Stimulated activated CD4-positive, alpha-beta T cell treated with anti-CD3 and anti-CD28 coated beads, Interleukin-15, amount 100 ng/mL, for 24 hours (primary cell): ENCODE data around the gene SMIM31.

Experiments
- DNase-seq: peaks from one replicate; pipeline ENCODE4 v3.0.0-alpha.2; 2020

SMIM31 gene

DNA sequence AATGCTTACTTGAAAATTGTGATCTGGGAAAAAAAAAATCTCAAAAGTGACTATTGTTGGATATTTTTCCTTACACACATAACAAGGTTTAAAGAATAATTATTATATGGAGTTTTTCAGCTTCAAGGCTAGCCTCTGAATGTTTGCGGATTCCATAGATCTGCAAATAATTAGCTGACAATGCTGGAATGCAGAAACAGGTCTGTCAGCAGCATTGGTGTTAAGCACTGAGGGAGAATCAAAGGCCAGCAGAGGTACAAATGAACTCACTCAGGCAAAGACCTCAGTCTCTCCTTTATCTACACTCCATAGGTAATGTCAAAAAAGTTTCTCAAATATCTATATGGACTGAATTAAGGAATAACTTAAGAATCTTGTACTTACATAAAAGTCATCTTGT, 35.1 kb downstream of the SMIM31 start:
- no peak for DNase-seq

DNA sequence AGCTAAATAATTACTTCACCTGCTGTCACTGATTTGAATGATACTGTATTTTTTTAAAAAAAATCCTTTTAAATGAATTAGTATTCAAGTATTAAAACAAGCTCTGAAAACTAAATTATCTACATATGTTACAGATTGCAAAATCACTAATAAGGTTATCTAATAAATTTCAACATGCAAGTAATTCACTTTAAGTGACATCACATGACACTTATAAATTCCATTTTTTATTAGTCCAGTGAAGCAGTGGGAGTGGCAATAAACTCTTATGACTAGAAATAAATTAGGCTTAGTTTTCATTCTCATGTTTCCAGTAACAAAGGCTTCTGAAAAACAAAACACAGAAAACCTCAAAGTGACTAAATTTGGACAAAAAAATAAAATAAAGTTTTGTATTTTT, 36.3 kb downstream of the SMIM31 start:
- DNase-seq = no peak

DNA sequence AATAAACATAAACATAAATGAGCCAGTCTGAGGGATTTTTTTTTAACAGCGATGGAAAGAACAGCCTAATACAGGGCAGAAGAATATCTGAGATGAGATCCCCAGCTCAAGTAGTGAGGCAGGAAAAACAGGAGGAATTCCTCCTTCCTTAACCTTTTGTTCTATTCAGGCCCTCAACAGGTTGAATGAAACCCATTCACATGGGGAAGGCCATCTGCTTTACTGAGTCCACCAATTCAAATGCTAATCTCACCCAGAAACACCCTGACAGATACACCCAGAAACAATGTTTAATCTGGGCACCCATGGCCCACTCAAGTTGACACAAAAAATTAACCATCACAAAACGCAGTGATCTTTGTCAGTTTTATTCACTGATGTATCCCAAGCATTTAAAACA, 45.5 kb downstream of the SMIM31 start:
- DNase-seq = no peak

DNA sequence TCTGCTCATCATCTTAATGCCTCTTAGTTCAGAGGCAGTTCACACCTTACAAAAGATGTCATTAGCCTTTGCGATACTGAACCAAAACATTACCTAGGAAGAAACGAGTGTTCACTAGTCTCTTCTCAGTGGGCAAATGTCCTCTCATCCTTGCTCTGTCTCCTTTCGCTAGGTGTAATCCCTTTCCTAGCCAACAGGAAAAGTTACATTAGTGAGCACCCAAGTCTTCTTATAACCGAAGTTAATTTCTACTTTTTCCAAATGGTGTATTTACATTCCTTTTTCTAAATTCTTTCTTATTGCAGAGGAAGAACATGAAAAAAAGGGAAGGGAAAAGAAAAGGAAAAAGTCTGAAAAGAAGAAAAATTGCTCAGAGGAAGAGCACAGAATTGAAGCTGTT, 46.9 kb downstream of the SMIM31 start:
- DNase-seq = no peak

DNA sequence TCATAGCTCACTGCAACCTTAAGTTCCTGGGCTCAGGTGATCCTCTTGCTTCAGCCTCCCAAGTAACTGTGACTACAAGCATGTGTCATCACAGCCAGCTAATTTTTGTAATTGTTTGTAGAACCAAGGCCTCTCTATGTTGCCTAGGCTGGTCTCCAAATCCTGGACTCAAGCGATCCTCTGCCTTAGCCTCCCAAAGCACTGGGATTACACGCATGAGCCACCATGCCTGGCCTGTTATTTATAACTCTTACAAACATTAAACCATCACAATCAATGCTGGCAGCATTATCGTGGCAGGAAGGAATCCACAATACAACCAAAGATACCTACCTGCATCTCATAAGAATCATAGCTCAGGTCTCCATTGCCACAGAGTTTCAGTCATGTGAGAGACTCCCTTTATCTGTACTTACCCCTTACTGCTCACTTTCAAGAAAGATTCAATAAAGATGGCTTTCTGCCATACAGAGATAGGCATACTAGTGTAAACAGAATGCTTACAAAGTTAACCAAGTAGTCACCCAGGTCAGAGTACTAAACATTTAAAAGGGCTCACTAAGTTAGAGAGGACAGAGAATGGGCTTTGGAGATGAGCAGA, 48.5 kb downstream of the SMIM31 start:
- no peak for DNase-seq

DNA sequence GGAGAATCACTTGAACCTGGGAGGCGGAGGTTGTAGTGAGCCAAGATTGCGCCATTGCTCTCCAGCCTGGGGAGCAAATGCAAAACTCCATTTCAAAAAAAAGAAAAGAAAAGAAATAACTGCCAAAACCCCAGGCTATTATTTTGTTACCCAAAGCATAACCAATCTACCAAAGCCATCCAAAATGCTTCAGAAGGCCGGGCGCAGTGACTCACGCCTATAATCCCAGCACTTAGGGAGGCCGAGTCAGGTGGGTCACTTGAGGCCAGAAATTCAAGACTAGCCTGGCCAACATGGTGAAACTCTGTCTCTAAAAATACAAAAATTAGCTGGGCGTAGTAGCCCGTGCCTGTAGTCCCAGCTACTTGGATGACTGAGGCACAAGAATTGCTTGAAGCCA, 49.8 kb downstream of the SMIM31 start:
- DNase-seq = no peak

DNA sequence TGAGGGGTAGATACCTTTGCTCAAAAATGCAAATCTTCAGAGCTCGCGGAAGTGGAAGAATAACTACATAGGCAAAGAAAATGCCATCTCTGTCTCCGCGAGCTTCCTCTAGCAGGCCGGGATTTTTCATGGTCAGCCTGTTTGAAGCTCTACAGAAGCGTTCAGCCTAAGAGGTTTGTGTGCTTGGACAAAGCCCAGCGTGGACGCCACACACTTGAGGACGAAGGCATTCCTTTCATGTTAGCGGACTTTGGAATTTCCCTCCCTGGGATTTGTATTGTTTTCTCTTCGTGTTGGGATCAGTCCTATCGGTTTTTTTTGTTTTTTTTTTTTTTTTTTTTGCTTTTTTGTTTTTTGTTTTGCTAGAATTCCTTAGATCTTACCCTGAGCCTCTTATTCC, 53.7 kb downstream of the SMIM31 start:
- DNase-seq = no peak

DNA sequence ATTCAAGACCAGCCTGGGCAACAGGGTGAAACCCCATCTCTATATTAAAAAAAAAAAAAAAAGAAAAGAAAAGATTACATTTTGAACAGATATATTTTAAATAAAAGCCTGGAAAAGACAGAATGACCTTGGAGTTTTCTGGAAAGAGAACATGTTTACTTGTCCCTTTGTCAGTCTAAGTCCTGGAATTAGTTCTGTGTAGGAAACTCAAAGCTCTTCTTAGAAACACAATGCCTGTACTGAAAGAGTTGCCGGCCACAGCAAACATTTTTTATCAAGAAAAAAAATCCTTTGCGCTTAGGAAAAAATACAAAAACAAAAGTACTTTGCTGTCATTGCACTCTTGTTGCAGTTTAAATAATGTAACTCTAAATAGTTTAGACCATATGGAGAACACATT, 59.6 kb downstream of the SMIM31 start:
- DNase-seq = no peak

DNA sequence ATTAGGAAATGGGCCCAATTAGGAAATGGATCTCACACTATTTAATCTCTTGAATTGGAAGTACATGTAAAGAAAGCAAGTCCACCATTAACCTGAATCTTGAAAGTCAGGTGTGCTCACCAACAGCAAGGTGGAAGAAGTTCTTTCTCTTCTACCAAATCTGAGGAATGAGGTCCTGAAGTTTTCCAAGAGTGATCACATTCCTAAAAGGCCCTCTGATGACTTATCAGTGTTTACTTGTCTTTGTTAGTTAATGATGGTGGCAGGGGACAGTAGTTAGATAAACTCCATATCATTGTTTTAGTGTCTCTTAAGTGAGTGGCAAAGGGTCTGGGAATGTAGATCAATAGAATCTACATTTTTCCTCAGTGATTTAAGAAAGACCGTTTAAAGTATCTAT, 61.8 kb downstream of the SMIM31 start:
- no peak for DNase-seq

DNA sequence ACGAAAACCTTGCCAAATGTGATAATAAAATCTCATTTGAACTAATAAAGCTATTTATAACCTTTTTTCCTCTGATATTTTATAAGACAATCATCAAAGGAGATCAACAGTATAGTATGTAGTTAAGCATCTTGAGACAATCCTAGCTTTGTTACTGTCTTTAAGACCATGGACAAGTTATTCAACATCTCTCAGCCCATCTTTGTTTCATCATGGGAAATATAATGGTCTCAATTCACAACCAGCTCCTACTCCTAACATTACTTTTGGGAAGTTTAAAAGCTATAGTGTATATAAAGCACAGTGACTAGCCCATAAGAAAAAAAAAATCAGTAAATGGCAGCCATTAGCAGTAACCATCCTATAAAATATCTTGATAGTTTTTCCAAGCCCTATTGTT, 65.4 kb downstream of the SMIM31 start:
- no peak for DNase-seq

DNA sequence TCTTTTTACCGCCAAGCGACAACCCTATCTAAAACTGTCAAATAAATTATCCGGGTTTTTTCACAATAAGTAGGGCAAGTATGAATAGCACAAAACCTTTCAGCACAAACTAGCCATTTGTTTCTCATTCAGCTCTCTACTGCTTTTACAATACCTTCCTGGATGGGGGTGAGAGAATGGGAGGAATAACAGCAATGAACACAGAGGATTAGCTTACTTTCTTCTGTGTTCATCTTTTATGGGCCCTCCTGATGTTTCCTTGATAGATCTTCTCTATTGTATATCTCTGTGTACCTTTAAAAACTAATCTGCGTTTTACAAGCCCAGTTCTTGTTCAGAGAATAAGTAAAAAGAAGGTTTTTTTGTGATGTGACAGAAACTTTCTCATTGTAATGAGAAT, 67.8 kb downstream of the SMIM31 start:
- no peak for DNase-seq

DNA sequence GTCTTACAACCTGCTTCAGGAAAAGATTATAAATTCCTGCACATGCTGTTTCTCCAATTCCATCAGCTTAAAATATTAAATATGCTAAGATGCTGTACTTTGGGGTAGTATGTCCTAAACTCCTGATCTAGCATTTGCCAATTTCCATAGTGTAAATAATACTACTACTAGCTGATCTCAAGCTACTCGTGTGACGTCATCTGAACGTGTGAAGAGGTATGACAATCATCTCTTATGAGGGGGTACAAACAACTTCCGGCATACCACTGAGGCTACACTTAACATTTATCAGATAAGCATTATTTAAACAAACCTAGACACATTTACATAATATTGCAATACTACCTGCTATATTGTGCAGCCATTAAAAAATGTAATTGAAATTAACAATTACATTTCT, 70.7 kb downstream of the SMIM31 start:
- no peak for DNase-seq

DNA sequence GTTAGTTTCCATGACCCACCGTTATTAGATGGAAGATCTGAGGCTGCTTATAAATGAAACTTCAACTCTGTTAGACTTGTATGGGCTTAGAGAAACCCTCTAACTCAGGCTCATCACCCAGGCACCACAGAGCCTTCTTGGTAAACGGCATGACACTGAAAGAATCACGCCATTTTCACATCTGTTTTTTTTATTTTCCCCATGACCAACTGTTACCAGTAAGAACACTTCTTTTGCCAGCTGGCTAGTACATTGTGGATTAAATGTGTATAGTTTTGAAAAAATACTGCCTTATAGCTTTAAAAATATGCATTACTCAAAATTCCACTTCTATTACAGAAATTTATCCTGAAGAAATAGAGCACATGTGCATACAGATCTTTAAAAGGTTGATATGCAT, 75.0 kb downstream of the SMIM31 start:
- no peak for DNase-seq

DNA sequence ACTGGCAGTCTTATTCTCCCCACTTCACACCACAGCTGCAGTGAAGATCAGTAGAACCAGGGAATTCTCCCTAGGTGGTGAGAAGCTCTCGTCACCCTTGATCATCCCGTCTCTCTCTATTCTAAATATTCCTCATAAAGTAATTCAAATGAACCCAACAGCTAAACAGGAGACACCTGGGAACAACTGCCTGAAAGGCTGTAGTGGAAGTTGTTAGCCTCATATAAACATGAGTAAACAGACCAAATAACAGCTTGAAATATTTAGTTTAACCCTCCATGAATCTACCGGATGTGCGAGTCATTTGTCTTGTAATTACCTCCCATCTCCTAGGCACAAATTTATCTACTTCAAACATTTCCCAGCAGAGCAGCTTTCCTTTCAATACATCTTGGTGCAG, 92.6 kb downstream of the SMIM31 start:
- DNase-seq = no peak

DNA sequence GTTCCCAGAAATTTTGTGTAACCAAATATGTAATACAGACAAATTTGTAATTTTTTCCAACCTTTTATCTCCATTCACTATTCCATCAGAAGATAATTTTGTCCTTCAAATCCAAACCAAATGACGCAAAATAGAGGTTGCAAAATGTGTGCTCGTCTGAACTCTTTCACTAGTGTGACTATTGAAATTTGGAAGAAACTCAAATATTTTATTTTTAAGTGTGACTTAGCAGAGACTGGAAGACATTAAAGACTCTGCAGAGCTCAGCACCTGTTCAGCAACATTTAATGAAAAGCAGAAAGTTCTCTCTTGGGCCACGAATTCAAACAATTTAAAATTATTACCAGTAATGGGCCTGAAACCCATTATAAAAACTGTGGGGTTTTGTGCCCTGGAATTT, 93.1 kb downstream of the SMIM31 start:
- no peak for DNase-seq

DNA sequence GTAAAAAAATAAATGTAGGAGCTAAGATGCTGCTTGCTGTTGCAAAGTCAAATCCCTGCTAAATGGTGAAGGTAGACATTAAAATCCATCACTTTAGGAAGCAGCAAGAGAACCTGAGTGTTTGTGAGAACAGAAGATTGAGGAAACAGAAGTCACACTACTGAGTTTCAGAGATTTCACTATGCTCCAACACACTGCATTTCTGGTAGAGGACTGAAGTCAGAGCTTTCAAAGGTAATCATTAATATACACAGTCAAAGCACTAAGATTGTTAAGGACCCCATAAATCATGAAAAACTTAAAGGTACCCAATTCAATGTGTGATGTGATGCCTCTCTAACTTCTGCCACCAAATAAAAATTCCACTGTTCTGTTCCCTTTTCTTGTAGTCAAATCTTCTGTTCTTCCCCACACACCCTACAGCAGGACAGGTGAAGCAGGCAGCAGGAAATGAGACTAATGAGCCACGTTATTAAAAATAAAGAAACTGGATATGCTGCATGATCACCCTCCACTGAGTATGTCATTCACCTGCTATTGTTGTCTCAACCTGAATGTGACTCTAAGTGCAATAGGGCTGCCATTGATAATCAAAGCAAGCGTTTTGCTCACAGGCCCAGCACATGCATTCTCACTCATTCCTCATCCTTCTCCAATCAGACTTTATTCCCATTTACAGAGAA, 94.2 kb downstream of the SMIM31 start:
- no peak for DNase-seq
